Stomach (tissue), 4 donors: ENCODE results near the gene MOB3B.

Experiments
- CTCF ChIP-seq, 7 experiments: fragments of 450-650 bp in 4 of 7; fragments of 200-600 bp in 3 of 7; sonication (generic) in 3 of 7; IDR thresholded peaks; one replicate each; pipeline ENCODE4 v1.5.1; 2016 to 2019; ENCODE audit warnings: antibody characterized with exemption in 7 of 7, control low read depth in 2 of 7, mild to moderate bottlenecking in 1 of 7
- EP300 ChIP-seq: sonication (generic); formaldehyde crosslinking; IDR thresholded peaks from one replicate; pipeline ENCODE4 v1.6.1; 2017; ENCODE audit warnings: antibody characterized with exemption

GRCh38 chr9:27478322-27478721 is 51.3 kb downstream of the MOB3B start:
- TF ChIP-seq CTCF (IDR thresholded peaks at IDR 0.05): no peak
- TF ChIP-seq EP300: no peak
